Coronary artery (tissue), 2 donors: ENCODE data around the gene LSM14B.

ENCODE experiments used
- DNase-seq: peaks from one replicate; pipeline ENCODE4 v3.0.0-alpha.2; 2017; ENCODE audit warnings: low spot score
- H3K27ac ChIP-seq, 2 donors: fragments of 200-600 bp; sonication (generic); one replicate each; pipeline ENCODE4 v1.5.1; 2016 to 2019
- H3K4me3 ChIP-seq: fragments of 200-600 bp; sonication (generic); 2 replicates; pipeline ENCODE4 v1.5.1; 2016; ENCODE audit warnings: mild to moderate bottlenecking, moderate library complexity
- TF ChIP-seq, protein P1 (sequence below): fragments of 200-600 bp; sonication (generic); IDR thresholded peaks from one replicate; pipeline ENCODE4 v1.5.1; 2019; ENCODE audit warnings: antibody characterized with exemption

Gene LSM14B

DNA sequence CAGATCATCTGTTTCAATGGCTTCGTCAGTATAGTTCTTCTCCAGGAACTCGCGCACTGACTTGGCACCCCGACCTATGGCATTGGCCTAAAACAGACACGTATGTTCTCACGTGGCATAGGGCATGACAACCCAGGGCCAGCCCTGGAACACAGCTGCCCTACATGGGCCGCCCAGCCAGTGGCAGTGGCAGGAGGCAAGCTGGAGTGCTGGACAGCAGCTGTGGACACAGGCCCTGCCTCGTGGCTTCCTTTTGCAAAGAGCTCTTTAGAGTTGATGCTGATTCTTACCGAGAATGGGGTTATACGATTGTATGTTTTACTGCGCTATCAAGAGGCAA lies 15.9 kb downstream of the LSM14B start:
- H3K4me3 ChIP-seq = no peak overlapping the region
- H3K27ac ChIP-seq = no peak overlapping the region
- TF ChIP-seq, protein P1, sequence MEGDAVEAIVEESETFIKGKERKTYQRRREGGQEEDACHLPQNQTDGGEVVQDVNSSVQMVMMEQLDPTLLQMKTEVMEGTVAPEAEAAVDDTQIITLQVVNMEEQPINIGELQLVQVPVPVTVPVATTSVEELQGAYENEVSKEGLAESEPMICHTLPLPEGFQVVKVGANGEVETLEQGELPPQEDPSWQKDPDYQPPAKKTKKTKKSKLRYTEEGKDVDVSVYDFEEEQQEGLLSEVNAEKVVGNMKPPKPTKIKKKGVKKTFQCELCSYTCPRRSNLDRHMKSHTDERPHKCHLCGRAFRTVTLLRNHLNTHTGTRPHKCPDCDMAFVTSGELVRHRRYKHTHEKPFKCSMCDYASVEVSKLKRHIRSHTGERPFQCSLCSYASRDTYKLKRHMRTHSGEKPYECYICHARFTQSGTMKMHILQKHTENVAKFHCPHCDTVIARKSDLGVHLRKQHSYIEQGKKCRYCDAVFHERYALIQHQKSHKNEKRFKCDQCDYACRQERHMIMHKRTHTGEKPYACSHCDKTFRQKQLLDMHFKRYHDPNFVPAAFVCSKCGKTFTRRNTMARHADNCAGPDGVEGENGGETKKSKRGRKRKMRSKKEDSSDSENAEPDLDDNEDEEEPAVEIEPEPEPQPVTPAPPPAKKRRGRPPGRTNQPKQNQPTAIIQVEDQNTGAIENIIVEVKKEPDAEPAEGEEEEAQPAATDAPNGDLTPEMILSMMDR = no peak
- peak; percentile 64 for DNase-seq

DNA sequence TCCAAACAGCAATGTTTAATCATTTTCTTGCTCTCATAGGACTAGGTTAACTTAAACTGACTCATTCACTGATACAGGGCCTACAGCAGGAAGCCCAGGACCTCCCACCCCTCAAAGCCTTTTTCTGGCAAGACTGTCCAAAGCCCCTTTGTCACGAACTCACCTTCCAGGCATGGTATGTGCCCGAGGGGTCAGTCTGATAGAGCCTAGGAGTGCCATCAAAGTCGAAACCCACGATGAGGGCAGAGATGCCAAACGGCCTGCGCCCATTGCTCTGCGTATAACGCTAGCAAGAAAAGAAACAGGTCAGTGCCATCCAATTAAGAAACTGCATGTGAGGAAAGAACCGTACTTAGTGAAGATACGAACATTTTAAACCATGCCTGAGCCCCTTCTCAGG lies 16.6 kb downstream of the LSM14B start:
- H3K27ac ChIP-seq = no peak overlapping the region
- TF ChIP-seq, protein P1 = no peak

DNA sequence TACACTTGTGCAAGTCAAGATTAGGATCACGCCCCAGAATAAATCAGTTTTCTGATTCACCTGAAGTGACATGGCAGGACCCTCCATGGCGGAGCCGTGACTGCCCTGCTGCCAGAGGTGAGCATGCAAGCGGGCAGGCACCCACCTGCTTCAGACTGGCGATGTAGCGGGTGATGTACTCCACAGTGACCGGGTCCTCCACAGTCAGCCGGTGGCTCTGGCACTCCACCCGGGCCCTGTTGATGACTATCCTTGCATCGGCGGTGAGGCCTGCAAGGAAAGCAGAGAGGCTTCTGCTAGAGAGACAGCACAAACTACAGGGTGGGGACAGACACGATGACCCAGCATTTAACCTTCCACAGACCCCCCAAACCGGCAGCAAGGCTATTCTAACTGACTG lies 17.4 kb downstream of the LSM14B start:
- no peak for DNase-seq
- Histone ChIP-seq H3K27ac (no peak overlapping the region), H3K4me3 (no peak overlapping the region)
- TF ChIP-seq, protein P1 = no peak

More for the DNA sequence above, 16.6 kb downstream of the LSM14B start:
- no peak overlapping the region for H3K4me3 ChIP-seq
- no peak for DNase-seq

DNA sequence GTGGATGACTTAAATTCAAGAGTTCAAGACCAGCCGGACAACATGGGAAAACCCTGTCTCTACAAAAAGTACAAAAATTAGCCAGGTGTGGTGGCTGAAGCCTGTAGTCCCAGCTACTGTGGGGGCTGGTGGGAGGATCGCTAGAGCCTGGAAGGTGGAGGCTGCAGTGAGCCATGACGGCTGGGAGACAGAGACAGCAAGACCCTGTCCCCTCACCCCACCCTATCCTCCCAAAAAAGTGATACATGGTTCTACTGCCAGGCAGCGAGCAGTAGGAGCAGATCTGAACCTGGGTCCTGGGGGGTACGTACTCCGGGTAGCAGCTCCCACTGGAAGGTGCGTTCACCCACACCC lies 18.7 kb downstream of the LSM14B start:
- Histone ChIP-seq H3K27ac (peak overlapping the region; percentile 77 to 98), H3K4me3 (peak overlapping the region; percentile 91)
- TF ChIP-seq, protein P1 = no peak
- DNase-seq = no peak

DNA sequence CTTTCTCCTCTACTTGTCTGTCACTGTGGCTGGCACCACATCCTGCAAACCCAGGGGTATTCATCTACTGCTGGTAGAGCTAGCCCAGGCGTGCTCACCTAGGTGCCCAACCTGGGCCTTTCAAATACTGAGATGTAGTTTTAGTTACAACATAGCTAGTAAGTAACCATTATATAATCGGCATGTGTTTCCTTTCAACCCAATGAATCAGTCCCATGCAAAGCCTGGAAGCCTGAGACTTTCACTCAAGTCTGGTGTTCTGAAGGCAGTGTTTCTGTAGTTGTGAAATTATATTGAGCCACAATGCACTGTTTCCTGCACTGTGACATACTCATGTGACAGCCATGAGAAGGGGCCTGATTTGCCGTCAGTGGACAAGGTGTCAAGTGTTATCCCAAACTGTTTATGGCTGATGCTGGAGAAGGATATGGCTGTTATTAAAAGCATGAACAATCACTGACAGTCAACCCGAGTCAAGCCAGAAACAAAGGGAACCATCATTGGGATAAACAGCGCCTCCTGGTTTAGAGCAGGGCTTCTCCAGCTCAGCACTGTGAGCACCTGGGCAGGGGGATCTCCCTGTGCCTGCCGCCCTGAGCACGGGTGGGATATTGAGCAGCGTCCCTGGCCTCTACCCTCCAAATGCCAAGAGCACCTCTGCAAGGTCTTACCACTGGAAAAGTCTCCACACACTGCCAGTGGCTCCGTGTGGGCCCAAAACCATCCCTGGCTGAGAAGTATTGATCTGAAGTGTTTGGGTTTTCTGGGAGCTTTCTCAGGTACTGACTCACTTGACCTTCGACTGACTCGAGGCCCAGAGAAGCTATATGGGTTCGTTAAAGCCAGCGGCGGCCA lies 19.3 kb downstream of the LSM14B start:
- Histone ChIP-seq H3K4me3 (peak overlapping the region; percentile 91), H3K27ac (peak overlapping the region; percentile 77 to 98)
- no peak for DNase-seq
- TF ChIP-seq, protein P1 = no peak

DNA sequence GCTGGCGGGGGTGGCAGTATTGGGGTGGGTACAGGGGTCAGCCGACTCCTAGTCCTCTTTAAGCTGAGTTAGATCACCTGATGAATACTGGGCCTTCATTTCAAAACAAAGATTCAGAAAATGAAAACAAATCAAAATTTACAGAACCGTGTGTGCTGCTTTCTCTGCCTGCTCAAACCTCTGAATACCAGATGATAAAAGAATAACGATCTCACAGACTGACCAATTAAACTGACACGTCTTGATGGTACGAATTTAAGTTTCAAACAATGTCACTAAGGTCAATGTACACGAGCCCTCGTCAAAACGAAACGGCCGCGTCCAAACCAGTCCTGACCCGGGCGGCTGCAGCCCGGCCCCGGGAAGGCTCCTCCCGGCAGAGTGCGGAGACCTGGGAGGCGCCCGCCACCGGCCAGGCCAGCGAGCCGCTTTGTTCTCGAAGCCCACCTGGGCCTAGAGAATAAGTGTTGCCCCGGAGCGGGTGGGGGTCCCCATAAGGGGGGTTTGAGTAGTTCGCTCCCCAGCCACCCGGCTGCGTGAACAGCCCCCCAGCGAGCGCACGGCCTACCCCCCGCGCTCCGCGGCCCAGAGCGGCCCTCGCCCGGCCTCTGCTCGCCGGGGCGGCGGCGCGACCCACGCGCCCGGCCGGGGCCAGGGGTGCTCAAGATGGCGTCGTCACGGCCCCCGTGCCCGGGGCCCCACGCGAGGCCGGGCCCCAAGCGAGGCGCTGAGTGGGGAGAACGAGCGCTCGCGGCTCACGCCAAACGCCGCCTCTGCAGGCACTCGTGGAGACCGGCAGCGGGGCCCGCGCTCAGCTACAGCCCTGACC lies 20.2 kb downstream of the LSM14B start:
- TF ChIP-seq, protein P1 = no peak
- no peak for DNase-seq
- H3K27ac ChIP-seq = peak overlapping the region; percentile 77 to 98
- peak overlapping the region; percentile 91 for H3K4me3 ChIP-seq
